DLD1 (cell line): Measurements from ENCODE around the gene FBL.
"Not testable (repeated sequence)": the region's sequence is repeated elsewhere in the genome, so short reads cannot be mapped to it uniquely, and the experiment has no call there.

Experiments
- in situ Hi-C: cut with HindIII; loops from 2 replicates; pipeline ENCODE4 v1.10.0; 2017; ENCODE audit warnings: low sequenced_read_pairs

Gene FBL

DNA sequence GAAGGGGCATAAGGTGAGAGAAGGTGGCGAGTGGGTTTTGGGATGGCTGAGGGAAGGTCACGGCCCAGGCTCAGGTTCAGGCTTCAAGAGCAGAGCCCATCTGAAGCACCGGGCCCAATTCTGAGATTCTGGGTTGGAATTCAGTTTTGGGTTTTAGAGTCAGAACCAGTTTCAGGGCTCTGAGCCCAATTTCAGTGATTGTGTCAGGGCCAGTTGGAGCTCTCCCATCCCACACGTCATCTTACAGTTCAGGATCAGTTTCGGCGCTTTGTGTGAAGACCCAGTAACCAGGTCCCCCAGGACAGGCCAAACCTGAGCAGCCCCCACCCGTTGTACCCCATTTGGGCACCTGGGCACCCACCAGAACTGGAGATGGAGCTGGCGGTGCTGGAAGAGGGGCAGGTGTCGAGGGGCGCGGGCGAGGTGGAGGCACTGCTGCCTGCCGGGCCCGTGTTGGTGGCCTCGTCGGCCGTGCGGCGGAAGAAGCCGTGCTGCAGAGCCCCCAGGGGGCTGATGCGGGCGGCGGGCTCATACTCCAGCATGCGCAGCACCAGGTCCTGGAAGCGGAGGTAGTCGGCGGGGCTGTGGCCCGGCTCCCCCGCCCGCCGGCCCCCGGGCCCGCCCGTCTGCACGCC lies 19.8 kb downstream of the FBL start:
- in situ Hi-C loops: no loop called here

DNA sequence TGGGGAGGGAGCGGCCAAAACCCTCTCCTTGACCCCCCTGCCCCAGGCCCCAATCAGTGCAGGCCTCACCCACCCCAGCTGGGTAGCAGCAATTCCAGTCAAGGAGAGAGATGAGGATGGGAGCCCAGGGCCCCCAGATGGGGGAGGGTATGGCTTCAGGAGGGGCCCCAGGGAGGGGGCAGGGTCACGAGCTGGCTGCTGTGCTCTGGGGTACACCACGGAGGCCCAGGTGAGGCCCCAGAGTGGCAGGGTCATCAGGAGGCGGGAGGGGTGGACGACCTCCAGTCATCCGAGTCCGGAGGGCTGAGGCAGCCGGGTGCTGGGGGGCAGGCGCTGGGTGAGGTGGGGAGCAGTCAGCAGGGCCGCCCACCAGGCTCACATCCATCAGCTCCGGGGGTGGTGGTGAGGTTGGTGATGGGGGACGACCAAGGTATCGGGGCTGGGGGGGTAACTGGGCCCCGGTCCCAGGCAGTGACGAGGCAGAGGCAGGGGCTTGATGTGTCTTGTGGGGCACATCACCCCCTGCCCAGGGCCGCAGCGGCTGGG lies 20.6 kb downstream of the FBL start:
- in situ Hi-C loops: no loop called here

DNA sequence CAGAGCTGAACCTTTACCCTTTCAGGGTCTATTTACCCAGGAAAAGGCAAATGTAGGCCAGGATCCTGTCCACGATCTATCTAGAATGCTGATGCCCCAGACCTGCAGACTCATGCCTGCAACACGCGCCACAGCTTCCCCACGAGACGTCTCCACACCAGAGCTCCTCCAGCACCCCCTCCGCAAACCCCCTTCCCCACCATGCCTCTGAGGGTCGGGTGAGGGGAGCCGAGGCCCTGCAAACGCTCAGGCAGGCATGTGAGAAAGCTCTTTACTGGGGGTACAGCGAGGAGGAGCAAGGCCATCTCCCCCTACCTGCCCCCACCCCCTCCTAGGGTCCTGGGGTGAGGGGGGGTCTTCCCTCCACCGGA lies 21.1 kb downstream of the FBL start:
- in situ Hi-C loops: no loop called here

DNA sequence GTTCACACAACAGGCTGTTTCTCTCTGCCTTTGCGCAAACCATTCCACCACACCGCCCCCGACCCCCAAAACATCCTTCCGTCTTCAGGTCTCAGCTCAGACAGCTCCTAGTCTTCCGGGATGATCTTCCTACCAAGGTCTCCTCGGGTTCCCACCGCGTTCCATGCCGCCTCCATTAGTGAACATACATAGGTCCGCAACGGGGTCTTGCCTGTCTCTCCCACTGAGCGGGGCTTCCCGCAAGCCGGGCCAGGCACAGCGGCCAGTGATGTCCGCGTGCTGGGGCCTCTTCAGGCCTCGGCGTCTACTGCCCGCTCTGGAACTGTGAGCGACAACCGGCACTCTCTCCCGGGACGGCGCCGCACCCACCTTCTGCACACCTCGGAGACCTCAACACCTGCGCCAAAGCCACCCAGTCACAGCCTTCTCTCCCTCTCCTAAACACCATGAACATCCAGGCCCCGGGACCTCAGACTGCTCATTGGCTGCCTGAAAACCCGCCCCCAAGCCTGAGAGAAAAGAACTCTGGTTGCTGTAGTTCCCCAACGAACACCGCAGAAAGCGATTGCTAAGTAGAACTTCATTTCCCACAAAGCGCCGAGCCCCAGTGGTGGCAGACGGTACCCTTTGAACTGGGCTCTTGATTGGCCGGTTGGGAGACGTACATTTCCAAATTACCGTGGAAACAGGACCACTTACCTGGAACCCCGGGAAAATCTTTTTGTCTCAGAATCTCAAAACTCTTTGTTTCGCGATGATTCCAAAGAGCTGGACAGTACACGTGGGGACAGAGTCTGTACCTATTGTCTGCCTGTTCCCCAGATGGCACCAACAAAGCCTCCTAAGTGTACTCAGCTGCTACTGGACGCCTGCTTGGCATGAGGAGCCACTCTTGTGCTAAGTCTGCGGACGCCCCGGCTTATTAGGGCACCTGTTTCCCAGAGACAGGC lies 21.8 kb downstream of the FBL start:
- in situ Hi-C loops: no loop called here

DNA sequence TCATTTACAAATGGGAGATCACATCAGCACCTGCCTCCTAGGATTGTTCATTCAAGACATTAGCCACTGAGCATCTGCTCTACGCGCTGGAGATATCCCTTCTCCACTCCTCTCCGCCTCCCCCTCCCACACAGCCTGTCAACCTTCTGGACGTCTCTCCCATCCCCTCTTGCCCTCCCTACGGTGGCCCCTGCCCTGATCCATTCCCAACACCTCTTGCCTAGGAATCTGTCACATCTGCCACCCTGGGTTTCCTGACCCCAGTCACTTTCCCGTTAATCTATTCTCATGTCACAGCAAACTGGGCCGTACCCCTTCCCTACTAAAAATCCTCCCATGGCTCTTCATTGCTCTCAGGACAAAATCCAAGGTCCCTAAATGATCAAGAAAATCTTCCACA lies 22.5 kb downstream of the FBL start:
- in situ Hi-C loops: no loop called here

DNA sequence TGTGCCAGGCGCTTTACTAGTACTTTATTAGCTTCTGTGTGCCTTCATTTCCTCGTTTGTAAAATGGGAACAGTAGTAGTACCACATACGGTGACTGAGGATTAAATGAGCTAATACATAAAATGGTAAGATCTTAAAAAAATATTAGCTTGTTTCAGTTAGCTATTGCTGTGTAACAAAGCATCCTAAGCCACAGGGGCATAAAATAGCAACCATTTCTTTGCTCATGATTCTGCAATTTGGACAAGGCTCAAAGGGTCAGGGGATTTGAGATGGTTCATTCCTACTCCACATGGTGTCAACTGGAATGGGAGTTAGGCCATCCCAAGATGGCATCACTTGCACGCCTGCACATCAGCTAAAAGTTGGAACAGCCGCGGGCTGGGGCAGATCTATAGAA lies 25.5 kb downstream of the FBL start:
- in situ Hi-C loops: no loop called here

DNA sequence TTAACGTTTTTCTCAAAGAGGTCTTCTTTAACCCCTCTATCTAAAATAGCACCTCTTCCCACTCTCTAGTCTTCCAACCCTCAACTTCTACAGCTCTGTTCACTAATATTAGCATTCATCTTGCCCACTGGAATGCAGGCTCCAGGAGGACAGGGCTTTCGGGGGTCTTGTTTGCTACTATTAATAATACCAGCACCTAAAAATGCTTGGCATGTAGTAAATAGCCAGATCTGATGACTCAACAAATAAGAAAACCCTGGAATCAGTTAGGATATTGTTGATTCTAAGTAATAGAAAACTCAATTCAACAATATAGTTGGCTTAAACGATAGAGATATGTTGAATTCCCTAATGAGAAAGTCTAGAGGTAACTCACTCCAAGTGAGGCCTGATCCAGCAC lies 26.4 kb downstream of the FBL start:
- in situ Hi-C loops: no loop called here

DNA sequence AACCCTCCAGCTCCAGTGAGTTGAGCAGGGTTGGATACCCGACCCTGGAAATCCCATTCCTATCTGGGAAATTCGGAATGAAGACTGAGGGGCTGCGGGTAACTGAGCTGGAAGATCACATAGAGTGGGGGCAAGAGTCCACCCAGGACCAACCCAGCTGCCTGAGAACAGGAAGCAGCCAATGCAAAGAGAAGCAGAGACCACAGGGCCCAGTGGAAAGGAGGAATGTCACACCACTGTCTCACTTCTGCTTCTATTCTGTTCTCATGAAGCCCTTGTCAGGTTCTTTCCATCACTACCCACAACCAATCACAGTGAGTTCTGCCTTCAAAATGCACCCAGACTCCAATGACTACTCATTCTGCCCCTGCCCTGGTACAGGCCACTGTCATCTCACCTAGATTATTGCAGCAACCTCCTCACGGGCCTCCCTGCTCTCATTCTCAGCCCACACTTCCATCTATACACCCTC lies 27.5 kb downstream of the FBL start:
- in situ Hi-C loops: no loop called here

DNA sequence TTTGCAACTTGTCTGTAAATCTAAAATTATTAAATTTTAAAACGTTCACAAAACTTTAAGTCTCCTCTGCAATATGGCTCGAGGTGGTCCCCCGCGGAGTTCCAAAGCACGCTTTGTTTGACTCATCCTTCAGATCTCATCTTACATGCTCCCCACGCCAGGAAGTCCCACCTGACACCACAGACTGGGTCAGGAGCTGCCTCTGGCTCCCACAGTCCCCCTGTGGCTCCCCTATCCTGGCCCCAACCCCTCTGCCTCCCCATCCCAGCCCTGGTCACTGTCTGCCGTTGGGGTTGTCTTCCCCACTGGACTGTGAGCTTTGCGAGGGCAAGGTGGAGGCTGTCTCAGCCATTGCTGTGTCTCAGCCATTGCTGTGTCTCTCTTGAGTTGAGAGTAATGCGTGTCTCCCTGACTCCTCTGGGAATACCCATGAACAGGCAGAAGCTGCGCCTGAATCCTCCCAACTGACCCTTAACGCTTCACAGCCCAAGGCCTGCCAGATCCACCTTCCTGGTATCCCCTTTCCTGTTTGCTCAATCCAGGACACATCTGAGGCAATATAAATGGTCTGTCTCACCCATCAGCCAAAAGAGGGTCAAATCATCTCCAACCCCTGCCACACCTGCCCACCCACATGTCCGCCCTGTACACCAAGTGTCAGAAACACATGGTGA lies 28.2 kb downstream of the FBL start:
- in situ Hi-C loops: no loop called here

DNA sequence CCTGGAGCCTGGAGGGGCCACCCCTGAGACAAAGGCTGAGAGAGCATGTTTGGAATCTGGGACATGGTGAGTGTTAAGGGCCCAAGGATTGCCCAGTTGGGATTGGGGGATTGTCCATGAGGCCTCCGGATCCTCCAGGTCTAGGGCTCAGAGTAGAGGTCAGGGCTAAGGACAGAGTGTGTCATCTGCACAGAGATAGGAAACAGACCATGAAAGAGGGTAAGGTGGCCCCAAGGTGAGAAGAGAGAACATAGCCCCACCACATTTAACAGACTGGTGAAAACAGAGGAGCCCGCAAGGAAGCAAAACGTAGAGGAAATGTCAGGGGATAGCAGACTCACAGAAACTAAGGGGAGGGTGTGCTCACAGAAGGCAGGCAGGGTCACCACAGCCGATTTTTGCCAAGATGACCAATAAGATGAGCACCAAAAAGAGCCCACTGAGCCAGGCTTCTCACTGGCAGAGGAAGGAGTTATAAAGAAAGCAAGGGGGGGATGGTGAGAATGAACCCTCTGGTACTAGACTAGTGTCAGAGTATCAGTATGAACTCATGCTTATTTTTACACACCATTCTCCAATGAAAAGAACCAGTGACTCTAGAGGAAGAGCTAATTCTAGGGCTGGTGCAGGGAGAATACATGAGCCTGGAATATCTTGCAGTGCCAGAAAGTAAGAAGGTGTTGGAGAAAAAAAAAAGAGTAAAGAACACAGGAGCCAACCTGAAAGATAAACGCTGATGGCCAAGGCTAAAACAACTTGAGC lies 29.7 kb downstream of the FBL start:
- in situ Hi-C loops: no loop called here

DNA sequence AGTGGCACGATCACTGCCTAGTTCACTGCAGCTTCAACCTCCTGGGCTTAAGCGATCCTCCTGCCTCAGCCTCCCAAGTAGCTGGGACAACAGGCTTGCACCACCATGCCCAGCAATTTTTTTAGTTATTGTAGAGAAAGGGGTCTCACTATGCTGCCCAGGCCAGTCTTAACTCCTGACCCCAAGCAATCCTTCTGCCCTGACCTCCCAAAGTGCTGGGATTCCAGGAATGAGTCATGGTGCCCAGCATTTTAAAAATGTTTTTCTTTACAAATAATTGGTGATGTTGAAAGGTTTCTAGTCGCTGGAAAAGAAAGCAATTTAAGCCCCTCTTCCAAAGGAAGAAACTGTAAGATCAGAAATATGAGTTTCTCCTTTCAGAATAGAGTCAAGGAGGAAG lies 31.6 kb downstream of the FBL start:
- in situ Hi-C loops: no loop called here

DNA sequence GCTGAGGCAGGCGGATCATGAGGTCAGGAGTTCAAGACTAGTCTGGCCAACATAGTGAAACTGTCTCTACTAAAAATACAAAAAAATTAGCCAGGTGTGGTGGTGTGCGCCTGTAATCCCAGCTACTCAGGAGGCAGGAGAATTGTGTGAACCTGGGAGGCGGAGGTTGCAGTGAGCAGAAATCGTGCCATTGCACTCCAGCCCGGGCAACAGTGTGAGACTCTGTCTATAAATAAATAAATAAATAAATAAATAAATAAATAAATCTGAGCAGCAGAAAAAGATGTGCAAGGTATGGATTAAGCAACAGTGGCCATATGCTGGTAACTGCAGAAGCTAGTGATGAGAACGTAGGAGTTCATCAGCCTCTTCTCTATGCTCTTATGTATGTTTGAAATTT lies 32.1 kb downstream of the FBL start:
- in situ Hi-C loops: not testable (repeated sequence)

DNA sequence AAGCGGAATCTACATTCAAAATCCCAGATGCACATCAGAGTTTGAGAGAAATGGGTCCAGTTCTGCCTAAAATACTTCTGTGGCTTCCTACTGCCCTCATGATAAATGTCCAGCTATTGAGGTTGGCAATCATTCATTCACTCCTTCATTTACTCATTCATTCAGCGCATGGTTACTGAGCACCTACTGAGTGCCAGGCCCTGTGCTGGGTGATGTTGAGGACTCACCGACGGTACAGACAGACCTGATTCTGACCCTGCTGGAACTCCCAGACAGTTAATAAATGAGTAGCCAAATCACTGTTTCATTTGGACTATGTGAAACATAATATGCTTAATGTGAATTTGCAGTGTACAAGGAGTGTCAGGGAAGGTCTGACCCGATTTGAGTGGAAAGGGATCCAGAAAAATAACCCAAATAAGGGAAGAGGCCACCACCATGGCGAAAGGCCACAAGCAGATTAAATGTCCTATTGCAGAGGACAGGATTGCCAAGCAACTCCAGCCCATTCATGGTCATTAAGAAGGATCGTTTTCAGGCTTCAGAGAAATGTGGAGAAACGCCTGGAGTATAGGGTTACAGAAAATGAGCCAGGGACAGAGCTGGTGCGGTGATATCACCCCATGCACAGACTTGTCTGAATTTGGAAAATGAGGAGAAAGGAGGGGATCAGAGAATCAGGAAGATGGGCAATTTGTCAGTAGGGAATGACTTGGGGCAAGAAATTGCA lies 32.8 kb downstream of the FBL start:
- in situ Hi-C loops: no loop called here

DNA sequence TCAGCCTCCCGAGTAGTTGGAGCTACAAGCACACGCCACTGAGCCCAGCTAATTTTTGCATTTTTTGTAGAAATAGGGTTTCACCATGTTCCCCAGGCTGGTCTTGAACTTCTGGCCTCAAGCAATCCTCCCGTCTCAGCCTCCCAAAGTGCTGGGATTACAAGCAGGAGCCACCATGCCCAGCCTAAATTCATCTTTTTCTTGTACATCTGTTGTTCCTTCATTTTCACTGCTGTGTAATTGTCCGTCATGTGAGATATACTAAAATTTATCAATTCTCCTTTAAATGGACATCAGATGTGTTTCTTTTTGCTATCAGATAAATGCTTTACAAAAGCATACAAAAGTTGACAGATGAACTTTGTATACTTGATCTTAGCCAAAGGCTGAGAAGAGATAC lies 35.1 kb downstream of the FBL start:
- in situ Hi-C loops: no loop called here

DNA sequence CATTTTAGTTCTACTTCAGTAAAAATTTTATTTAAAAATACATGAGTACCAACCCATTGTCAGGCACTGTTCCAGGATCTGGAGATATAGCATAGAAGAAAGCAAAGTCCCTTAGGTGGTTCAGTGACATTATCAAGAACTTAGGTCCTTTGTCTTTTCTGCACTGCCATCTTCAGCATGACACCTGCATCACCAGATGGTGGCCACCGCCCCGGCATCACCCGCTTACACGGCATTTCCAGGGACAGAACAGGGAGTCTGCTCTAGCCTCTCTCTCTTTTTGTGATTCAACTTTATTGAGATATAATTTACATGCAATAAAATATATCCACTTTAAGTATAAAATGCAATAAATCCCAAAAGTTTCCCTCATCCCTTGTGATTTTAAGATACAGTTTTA lies 35.8 kb downstream of the FBL start:
- in situ Hi-C loops: no loop called here

DNA sequence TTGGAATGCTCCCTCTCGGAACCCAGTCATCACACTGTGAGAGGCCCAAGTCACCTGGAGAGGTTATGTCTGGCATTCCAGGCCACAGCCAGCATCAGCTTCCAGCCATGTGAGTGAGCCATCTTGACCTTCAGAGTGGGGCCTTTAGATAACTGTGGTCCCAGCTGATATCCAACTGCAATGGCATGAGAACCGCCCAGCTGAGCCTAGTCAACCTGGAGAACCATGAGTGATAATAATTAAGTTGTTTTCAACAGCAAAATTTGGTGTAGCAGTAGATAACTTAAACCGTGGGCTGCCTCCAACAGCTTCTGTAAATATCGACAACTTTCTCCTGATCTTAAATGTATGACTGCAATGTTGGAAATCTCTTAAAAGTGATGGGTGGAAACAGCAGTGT lies 36.8 kb downstream of the FBL start:
- in situ Hi-C loops: no loop called here

DNA sequence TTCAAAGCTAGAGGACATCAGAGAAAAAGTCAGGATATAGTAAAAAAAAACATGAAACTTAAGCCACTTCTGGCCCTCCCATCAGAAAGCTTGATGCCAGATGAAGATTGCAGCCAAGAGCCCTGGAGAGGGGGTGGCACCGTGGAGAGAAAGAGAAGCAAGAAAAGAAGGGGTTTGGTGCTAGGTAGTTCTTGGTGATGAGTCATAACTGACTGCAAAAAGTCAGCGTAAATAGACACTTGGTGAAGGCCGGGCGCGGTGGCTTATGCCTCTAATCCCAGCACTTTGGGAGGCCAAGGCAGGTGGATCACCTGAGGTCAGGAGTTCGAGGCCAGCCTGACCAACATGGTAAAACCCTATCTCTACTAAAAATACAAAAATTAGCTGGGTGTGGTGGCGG lies 37.5 kb downstream of the FBL start:
- in situ Hi-C loops: not testable (repeated sequence)

DNA sequence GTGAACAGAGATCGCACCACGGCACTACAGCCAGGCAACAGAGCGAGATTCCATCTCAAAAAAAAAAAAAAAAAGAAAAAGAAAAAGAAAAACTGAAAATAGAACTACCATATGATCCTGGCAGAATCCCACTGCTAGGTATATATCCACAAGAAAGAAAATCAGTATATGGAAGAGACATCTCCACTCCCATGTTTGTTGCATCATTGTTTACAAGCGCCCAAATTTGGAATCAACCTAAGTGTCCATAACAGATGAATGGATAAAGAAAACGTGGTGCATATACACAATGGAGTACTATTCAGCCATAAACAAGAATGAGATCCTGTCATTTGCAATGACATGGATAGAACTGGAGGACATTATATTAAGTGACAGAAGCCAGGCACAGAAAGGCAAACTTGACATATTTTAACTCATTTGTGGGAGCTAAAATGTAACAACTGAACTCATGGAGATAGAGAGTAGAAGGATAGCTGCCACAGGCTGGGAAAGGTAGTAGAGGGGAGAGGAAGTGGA lies 38.3 kb downstream of the FBL start:
- in situ Hi-C loops: no loop called here

DNA sequence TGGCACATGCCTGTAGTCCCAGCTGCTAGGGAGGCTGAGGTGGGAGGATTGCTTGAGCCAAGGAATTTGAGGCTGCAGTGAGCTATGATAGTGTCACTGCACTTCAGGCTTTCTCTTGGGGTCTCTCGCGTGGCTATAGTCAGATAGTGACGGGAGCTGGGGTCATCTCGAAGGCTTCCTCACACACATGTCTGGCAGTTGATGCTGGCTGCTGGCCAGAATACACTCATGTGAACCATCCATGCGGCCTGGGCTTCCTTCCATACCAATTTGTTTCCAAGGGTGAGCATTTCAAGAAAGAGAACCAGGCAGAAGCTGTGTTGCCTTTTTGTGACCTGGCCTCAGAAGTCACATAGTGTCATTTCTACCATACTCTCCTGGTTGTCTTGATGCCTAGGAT lies 41.1 kb downstream of the FBL start:
- in situ Hi-C loops: no loop called here

DNA sequence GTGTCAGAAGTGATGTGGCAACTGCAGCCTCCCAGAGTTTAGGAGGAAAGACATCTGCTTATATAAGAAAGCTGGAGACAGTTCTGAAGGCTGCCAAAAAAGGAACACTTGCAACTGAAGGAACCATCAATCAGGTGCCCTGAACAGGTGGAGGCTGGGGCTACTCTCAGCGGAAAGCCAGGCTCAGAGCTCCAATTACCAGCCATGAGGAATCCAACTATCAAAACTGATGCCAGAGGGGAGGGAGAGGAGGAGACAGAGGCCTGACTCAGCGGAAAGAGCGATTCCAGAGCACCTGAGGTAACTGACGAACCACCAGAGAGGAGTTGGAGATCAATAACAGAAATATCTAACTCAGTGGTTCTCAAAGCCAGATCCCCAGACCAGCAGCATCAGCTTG lies 43.2 kb downstream of the FBL start:
- in situ Hi-C loops: no loop called here
